HepG2 (cell line): ENCODE measurements around the gene RALY. TPM values are rescaled to one million over a fixed set of nuclear protein-coding genes. Genes with fewer than 3 reads are reported as not detected.

ENCODE experiments used
- CHD4 ChIP-seq: fragments of 200-600 bp; sonication (generic); IDR thresholded peaks from 2 replicates; pipeline ENCODE4 v1.7.0; 2017; ENCODE audit warnings: mild to moderate bottlenecking, low read length, borderline replicate concordance
- FOXO1 ChIP-seq: sonication (generic); formaldehyde crosslinking; IDR thresholded peaks from 2 replicates; pipeline ENCODE4 v1.4.0; 2020; ENCODE audit warnings: missing genetic modification reagents
- HMG20B ChIP-seq: conservative IDR thresholded peaks from 2 replicates; pipeline ENCODE4 v1.6.1; 2016; ENCODE audit warnings: missing genetic modification reagents, missing compliant biosample characterization
- NFAT5 ChIP-seq: sonication (generic); formaldehyde crosslinking; IDR thresholded peaks from 2 replicates; pipeline ENCODE4 v1.4.0; 2020; ENCODE audit warnings: missing genetic modification reagents
- NFKBIZ ChIP-seq: IDR thresholded peaks from 2 replicates; pipeline ENCODE4 v1.6.1; 2018; ENCODE audit warnings: missing genetic modification reagents, missing compliant biosample characterization
- PHF21A ChIP-seq: sonication (generic); formaldehyde crosslinking; IDR thresholded peaks from 2 replicates; pipeline ENCODE4 v1.5.0; 2020; ENCODE audit warnings: mild to moderate bottlenecking, missing genetic modification reagents
- ZBTB1 ChIP-seq: sonication (generic); formaldehyde crosslinking; IDR thresholded peaks from 2 replicates; pipeline ENCODE4 v1.4.0; 2020; ENCODE audit warnings: missing genetic modification reagents, borderline replicate concordance
- ZNF510 ChIP-seq: sonication (generic); formaldehyde crosslinking; IDR thresholded peaks from 2 replicates; pipeline ENCODE4 v1.4.0; 2020; ENCODE audit warnings: low read depth, mild to moderate bottlenecking, missing genetic modification reagents
- ZNF747 ChIP-seq: sonication (generic); formaldehyde crosslinking; IDR thresholded peaks from 2 replicates; pipeline ENCODE4 v1.8.1; 2023; ENCODE audit warnings: missing genetic modification reagents, mild to moderate bottlenecking, borderline replicate concordance
- ZNF773 ChIP-seq: sonication (generic); formaldehyde crosslinking; IDR thresholded peaks from 2 replicates; pipeline ENCODE4 v1.4.0; 2020; ENCODE audit warnings: missing genetic modification reagents, borderline replicate concordance
- ZNF841 ChIP-seq: sonication (generic); formaldehyde crosslinking; IDR thresholded peaks from 2 replicates; pipeline ENCODE4 v1.8.1; 2023; ENCODE audit warnings: missing genetic modification reagents, borderline replicate concordance
- ZSCAN31 ChIP-seq: sonication (generic); formaldehyde crosslinking; IDR thresholded peaks from 2 replicates; pipeline ENCODE4 v1.5.0; 2020; ENCODE audit warnings: low read depth, mild to moderate bottlenecking, missing genetic modification reagents
- polyA plus RNA-seq, 8 experiments: library from polyadenylated mRNA; depleted of rRNA in 3 of 8; stranded (reverse) in 7 of 8; unstranded in 1 of 8; fragments of >200 nt; fragmentation: Illumina TruSeq in 4 of 8; extraction: Trizol in 4 of 8; gene quantifications; 2 replicates each; pipeline versions ENCODE4 v1.2.1 to v1.2.3, GENCODE V29; 2011 to 2016; ENCODE audit warnings: low read depth in 4 of 8, missing spikeins in 1 of 8, mixed read lengths in 1 of 8; ENCODE audit not compliant: insufficient read depth in 1 of 8
- total RNA-seq, 5 experiments: library from RNA; depleted of rRNA; stranded (reverse); fragments of >200 nt; fragmentation: Illumina TruSeq; extraction: Trizol; gene quantifications; 2 replicates each; pipeline ENCODE4 v1.2.3, GENCODE V29; 2016; ENCODE audit warnings: low read depth in 1 of 5
- TF ChIP-seq, protein P1 (sequence below): IDR thresholded peaks from 2 replicates; pipeline ENCODE4 v1.6.1; 2012; ENCODE audit warnings: inconsistent platforms
- TF ChIP-seq, protein P2 (sequence below): sonication (generic); formaldehyde crosslinking; IDR thresholded peaks from 2 replicates; pipeline ENCODE4 v1.9.0; 2021; ENCODE audit warnings: mild to moderate bottlenecking, missing genetic modification reagents
- TF ChIP-seq, protein P3 (sequence below): sonication (generic); formaldehyde crosslinking; IDR thresholded peaks from 2 replicates; pipeline ENCODE4 v1.8.0; 2022; ENCODE audit warnings: mild to moderate bottlenecking, missing genetic modification reagents, borderline replicate concordance

The RALY gene
- total and polyA plus RNA-seq, 2 of the 13 experiments (the other 11 are each of a cell fraction or from before 2014, with no cell fraction given), result 178 to 186 TPM

DNA sequence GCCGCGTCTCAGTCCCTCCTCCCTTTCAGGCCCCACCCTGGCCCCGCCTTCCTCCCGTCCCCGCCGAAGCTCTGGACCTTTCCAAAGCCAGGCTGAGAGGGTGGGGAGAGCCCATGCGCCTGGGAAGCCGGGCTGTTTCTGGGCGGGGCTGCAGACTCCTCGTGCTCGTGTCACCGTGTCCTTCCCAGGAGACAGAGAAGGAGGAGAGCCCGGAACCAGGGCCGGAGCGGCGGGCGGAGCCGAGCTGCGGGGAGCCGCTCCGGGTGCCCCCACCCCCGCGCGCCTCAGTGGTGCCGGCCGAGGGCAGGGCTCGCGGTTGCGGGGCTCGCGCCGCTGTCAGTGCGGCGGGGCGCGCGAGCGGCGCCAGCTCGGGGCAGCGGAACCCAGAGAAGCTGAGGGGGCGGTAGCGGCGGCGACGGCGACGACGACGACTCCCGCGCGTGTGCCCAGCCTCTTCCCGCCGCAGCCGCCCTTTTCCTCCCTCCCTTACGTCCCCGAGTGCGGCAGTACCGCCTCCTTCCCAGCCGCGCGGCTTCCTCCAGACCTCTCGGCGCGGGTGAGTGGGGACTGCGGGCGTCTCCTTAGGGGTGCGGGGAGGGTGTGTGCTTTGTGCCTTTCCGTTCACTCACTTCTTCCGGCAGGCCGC is at the start of gene RALY (continued):
- TF ChIP-seq NFAT5 (CRISPR knock-in tag) (peak; percentile 90), CHD4 (no peak; the same call in 1 of the 2 replicates), ZNF510 (CRISPR knock-in tag) (peak; percentile 79), HMG20B (no peak; the same call in 1 of the 2 replicates), ZNF841 (CRISPR knock-in tag) (0 out of 2 replicates have a peak, but pooled peaks have one; percentile 44), ZBTB1 (CRISPR knock-in tag) (0 out of 2 replicates have a peak, but pooled peaks have one; percentile 8), FOXO1 (CRISPR knock-in tag) (no peak; the same call in 1 of the 2 replicates), ZNF747 (CRISPR knock-in tag) (peak; percentile 87; the same call in 1 of the 2 replicates), NFKBIZ (CRISPR knock-in tag) (no peak; the same call in 1 of the 2 replicates), PHF21A (CRISPR knock-in tag) (no peak; the same call in 1 of the 2 replicates), ZSCAN31 (CRISPR knock-in tag) (peak; percentile 69; the same call in 1 of the 2 replicates), ZNF773 (CRISPR knock-in tag) (peak; percentile 86; the same call in 1 of the 2 replicates)
- TF ChIP-seq, protein P1, sequence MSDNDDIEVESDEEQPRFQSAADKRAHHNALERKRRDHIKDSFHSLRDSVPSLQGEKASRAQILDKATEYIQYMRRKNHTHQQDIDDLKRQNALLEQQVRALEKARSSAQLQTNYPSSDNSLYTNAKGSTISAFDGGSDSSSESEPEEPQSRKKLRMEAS, result peak; percentile 94
- TF ChIP-seq, protein P2, sequence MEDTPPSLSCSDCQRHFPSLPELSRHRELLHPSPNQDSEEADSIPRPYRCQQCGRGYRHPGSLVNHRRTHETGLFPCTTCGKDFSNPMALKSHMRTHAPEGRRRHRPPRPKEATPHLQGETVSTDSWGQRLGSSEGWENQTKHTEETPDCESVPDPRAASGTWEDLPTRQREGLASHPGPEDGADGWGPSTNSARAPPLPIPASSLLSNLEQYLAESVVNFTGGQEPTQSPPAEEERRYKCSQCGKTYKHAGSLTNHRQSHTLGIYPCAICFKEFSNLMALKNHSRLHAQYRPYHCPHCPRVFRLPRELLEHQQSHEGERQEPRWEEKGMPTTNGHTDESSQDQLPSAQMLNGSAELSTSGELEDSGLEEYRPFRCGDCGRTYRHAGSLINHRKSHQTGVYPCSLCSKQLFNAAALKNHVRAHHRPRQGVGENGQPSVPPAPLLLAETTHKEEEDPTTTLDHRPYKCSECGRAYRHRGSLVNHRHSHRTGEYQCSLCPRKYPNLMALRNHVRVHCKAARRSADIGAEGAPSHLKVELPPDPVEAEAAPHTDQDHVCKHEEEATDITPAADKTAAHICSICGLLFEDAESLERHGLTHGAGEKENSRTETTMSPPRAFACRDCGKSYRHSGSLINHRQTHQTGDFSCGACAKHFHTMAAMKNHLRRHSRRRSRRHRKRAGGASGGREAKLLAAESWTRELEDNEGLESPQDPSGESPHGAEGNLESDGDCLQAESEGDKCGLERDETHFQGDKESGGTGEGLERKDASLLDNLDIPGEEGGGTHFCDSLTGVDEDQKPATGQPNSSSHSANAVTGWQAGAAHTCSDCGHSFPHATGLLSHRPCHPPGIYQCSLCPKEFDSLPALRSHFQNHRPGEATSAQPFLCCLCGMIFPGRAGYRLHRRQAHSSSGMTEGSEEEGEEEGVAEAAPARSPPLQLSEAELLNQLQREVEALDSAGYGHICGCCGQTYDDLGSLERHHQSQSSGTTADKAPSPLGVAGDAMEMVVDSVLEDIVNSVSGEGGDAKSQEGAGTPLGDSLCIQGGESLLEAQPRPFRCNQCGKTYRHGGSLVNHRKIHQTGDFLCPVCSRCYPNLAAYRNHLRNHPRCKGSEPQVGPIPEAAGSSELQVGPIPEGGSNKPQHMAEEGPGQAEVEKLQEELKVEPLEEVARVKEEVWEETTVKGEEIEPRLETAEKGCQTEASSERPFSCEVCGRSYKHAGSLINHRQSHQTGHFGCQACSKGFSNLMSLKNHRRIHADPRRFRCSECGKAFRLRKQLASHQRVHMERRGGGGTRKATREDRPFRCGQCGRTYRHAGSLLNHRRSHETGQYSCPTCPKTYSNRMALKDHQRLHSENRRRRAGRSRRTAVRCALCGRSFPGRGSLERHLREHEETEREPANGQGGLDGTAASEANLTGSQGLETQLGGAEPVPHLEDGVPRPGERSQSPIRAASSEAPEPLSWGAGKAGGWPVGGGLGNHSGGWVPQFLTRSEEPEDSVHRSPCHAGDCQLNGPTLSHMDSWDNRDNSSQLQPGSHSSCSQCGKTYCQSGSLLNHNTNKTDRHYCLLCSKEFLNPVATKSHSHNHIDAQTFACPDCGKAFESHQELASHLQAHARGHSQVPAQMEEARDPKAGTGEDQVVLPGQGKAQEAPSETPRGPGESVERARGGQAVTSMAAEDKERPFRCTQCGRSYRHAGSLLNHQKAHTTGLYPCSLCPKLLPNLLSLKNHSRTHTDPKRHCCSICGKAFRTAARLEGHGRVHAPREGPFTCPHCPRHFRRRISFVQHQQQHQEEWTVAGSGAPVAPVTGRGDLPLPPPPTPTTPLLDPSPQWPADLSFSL (CRISPR knock-in tag), result no peak
- TF ChIP-seq, protein P3, sequence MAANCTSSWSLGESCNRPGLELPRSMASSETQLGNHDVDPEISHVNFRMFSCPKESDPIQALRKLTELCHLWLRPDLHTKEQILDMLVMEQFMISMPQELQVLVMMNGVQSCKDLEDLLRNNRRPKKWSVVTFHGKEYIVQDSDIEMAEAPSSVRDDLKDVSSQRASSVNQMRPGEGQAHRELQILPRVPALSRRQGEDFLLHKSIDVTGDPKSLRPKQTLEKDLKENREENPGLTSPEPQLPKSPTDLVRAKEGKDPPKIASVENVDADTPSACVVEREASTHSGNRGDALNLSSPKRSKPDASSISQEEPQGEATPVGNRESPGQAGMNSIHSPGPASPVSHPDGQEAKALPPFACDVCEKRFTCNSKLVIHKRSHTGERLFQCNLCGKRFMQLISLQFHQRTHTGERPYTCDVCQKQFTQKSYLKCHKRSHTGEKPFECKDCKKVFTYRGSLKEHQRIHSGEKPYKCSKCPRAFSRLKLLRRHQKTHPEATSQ (CRISPR knock-in tag), result no peak; the same call in 1 of the 2 replicates
